Head of caudate nucleus (tissue), 42 donors: ENCODE measurements around the gene NSD1.

ENCODE experiments used
- DNase-seq, 42 donors: peaks; one replicate each; pipeline versions ENCODE4 v3.0.0 to v3.0.0-alpha.2; 2020 to 2021; ENCODE audit warnings: mixed read lengths in 7 of 42
- intact Hi-C: fragments of 100-400 bp; cut with DNase I; formaldehyde crosslinking; loops from one replicate; pipeline ENCODE4 v1.15.0; 2022

Gene NSD1, protein sequence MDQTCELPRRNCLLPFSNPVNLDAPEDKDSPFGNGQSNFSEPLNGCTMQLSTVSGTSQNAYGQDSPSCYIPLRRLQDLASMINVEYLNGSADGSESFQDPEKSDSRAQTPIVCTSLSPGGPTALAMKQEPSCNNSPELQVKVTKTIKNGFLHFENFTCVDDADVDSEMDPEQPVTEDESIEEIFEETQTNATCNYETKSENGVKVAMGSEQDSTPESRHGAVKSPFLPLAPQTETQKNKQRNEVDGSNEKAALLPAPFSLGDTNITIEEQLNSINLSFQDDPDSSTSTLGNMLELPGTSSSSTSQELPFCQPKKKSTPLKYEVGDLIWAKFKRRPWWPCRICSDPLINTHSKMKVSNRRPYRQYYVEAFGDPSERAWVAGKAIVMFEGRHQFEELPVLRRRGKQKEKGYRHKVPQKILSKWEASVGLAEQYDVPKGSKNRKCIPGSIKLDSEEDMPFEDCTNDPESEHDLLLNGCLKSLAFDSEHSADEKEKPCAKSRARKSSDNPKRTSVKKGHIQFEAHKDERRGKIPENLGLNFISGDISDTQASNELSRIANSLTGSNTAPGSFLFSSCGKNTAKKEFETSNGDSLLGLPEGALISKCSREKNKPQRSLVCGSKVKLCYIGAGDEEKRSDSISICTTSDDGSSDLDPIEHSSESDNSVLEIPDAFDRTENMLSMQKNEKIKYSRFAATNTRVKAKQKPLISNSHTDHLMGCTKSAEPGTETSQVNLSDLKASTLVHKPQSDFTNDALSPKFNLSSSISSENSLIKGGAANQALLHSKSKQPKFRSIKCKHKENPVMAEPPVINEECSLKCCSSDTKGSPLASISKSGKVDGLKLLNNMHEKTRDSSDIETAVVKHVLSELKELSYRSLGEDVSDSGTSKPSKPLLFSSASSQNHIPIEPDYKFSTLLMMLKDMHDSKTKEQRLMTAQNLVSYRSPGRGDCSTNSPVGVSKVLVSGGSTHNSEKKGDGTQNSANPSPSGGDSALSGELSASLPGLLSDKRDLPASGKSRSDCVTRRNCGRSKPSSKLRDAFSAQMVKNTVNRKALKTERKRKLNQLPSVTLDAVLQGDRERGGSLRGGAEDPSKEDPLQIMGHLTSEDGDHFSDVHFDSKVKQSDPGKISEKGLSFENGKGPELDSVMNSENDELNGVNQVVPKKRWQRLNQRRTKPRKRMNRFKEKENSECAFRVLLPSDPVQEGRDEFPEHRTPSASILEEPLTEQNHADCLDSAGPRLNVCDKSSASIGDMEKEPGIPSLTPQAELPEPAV (N-terminal part only)

DNA sequence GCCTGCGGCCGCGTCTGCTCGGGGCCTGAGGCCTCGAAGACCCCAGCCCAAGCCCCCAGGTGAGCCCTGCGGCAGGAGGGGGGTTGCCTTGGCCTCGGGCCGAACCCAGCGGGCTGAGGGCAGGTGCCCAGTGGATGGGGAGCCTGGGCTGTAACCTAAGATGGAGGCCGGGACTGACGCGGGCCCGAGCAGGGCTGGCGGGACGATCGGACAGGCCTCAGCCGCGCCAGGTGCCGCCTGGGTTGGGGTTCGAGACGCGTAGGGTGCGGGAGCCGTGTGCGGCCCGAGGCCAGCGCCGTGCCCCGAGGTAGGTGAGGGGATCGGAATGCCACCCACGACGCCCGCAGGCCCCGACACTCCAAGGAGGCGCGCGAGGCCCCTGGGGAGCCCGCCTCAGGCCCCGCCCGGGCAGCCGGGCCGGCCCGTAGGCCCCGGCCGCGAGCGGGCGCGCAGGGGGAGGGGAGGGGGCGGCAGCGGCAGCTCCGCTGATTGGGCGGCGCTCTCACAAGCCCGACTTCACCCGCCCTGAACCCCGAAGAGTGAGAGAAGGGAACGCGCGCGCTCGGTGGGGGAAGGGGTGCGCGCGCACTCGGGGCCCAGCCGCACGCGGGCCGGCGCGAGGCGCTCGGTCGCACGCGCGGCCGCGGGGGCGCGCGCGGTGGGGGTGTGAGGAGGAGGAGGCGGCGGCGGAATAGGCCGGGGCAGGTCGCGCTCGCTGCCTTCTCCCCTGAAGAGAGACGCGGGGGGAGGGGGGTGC lies at the start of gene NSD1:
Gene NSD1, plus strand, starts transcription at position 678 of the 757 bp plus-strand sequence. CDS start 1,331 bp downstream, outside the sequence.
- peak; percentile 80 to 97 (median 93) for DNase-seq
- intact Hi-C loops: no loop called here

- intact Hi-C loops: no loop called here
- no peak for DNase-seq
These were observed 49.4 kb upstream of the NSD1 start for GRCh38 chr5:177084175-177084574.

DNA sequence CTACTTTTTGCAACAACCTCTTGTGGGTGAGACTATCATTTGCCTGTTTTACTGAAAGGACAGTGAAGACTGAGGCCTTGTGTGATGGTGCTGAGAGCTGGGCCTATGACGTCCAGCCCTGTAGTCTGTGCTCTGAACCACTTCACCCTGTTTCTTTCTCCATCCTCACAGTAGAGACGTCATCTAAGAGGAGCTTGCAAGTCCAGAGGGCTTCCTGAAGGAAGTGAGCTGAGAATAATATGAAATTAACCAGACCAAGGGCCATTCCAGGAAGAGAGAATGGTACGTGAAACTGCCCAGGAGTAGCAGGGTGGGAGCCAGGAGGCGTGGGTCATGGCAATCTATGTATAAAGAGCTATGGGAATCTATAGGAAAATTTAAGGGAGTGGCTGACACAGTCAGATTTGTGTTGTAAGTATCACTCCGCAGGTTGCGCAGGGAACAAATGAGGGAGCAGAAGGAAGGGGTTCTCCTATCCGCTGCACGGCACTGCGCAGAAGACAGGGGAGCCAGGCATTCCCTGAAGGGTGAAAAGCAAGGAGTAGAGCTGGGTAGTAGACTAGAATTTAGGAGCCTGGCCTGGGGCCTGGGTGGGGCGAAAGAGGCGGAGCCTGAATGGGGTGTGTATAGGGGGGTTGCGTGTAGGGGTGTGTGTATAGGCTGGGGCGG lies 47.5 kb upstream of the NSD1 start:
- intact Hi-C loops: no loop called here
- no peak for DNase-seq

- intact Hi-C loops: no loop called here
- DNase-seq: peak in 9 of 42 donors; percentile 1 to 44 (median 22)
These were observed 46.7 kb upstream of the NSD1 start, which contains the start of gene FGFR4 for GRCh38 chr5:177086654-177087397. Gene FGFR4, plus strand, starts transcription at chr5:177086915. Its CDS starts 2,688 bp downstream, at chr5:177089603.

DNA sequence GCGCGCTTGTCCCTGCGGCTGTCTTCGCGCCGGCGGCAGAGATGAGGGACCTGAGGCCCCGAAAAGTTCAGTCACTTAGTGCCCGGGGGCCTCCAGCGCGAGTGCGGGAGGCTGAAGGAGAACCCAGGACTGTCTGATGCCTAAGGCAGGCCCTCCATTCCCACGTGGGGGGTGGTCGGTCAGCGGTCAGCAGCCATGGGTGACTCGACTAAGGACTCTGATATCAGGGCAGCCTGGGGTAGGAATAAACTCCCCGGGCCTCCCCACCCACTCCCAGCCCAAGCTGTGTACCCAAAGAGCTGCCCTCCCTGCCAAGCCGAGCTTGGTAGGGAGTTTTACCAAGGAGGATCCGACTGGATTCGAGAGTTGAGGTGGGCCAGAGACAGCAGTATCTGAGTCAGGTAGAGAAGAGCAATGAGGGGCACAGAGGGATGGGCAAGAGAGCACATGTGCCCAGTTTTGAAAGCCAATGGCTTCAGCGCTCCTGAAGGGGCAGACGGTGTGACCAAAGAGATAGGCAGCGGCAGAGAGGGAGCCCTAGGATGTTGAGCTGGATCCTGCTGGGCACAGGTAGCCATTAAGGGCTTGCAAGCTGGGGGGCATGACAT lies 46.1 kb upstream of the NSD1 start:
- intact Hi-C loops: no loop called here
- DNase-seq: no peak

DNA sequence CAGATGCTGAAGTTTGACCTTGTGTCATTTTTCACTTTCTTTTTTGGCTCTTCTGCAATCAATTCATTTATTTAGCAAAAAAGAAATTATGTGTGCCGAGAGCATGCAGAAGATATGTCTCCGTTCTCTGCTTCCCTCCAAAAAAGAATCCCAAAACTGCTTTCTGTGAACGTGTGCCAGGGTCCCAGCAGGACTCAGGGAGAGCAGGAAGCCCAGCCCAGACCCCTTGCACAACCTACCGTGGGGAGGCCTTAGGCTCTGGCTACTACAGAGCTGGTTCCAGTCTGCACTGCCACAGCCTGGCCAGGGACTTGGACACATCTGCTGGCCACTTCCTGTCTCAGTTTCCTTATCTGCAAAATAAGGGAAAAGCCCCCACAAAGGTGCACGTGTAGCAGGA lies 44.4 kb upstream of the NSD1 start:
- intact Hi-C loops: no loop called here
- DNase-seq: no peak

DNA sequence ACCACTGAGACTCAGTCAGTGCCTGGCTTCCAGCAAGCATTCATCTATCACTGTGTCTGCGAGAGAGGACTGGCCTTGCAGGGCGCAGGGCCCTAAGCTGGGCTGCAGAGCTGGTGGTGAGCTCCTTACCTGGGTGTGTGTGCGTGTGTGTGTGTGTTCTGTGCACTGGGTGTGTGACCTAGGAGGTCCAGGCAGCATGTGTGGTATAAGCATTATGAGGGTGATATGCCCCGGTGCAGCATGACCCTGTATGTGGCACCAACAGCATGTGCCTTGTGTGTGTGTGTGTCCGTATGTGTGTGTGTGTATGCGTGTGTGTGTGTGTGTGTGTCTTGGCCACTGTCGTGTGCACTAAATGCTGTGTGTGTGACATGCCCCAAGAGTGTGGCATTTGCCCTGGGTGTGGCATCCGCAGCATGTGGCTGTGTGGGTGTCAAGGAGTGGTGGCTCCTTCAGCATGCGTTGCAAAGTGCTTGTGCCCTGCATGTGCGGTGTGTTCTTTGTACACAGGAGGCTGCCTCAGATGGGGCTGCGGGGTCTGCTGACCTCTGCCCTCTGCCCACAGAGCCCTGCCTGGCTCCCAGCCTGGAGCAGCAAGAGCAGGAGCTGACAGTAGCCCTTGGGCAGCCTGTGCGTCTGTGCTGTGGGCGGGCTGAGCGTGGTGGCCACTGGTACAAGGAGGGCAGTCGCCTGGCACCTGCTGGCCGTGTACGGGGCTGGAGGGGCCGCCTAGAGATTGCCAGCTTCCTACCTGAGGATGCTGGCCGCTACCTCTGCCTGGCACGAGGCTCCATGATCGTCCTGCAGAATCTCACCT lies 43.5 kb upstream of the NSD1 start:
- DNase-seq: no peak
- intact Hi-C loops: no loop called here

DNA sequence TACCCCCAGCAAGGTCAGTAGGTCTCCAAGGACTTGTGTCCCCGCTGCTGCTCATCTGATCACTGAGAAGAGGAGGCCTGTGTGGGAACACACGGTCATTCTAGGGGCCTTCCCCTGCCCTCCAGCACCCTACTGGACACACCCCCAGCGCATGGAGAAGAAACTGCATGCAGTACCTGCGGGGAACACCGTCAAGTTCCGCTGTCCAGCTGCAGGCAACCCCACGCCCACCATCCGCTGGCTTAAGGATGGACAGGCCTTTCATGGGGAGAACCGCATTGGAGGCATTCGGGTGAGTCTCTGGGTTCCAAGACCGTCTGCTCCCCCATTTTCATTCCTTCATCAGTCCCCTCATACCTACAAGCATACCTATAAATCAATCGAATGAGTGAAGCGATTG lies 42.8 kb upstream of the NSD1 start:
- DNase-seq: no peak
- intact Hi-C loops: no loop called here

- no peak for DNase-seq
These were observed 42.3 kb upstream of the NSD1 start for GRCh38 chr5:177091232-177091631.

GRCh38 chr5:177092178-177093081 lies 41.1 kb upstream of the NSD1 start:
- DNase-seq: no peak
- intact Hi-C loops: no loop called here

More at GRCh38 chr5:177091232-177091631, 42.3 kb upstream of the NSD1 start:
- intact Hi-C loops: no loop called here

DNA sequence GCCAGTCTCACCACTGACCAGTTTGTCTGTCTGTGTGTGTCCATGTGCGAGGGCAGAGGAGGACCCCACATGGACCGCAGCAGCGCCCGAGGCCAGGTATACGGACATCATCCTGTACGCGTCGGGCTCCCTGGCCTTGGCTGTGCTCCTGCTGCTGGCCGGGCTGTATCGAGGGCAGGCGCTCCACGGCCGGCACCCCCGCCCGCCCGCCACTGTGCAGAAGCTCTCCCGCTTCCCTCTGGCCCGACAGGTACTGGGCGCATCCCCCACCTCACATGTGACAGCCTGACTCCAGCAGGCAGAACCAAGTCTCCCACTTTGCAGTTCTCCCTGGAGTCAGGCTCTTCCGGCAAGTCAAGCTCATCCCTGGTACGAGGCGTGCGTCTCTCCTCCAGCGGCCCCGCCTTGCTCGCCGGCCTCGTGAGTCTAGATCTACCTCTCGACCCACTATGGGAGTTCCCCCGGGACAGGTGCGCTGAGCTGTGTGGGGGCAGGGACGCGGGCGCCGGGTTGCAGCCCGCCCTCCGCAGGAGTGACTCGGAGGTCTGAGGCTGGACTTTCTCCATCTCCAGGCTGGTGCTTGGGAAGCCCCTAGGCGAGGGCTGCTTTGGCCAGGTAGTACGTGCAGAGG lies 40.4 kb upstream of the NSD1 start:
- DNase-seq: no peak
- intact Hi-C loops: no loop called here

DNA sequence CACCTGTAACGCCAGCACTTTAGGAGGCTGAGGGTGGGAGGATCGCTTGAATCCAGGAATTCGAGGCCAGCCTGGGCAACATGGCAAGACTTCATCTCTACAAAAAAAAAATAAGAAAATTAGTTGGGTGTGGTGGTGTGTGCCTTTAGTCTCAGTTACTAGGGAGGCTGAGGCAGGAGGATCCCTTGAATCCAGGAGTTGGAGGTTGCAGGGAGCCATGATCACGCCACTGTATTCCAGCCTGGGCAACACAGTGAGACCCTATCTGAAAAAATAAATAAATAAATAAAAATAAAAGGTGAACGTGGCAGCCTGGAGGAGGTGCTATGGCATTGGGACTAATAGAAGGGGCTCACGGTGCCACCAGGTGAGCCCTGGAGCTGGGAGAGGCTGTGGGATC lies 39.8 kb upstream of the NSD1 start:
- intact Hi-C loops: no loop called here

DNA sequence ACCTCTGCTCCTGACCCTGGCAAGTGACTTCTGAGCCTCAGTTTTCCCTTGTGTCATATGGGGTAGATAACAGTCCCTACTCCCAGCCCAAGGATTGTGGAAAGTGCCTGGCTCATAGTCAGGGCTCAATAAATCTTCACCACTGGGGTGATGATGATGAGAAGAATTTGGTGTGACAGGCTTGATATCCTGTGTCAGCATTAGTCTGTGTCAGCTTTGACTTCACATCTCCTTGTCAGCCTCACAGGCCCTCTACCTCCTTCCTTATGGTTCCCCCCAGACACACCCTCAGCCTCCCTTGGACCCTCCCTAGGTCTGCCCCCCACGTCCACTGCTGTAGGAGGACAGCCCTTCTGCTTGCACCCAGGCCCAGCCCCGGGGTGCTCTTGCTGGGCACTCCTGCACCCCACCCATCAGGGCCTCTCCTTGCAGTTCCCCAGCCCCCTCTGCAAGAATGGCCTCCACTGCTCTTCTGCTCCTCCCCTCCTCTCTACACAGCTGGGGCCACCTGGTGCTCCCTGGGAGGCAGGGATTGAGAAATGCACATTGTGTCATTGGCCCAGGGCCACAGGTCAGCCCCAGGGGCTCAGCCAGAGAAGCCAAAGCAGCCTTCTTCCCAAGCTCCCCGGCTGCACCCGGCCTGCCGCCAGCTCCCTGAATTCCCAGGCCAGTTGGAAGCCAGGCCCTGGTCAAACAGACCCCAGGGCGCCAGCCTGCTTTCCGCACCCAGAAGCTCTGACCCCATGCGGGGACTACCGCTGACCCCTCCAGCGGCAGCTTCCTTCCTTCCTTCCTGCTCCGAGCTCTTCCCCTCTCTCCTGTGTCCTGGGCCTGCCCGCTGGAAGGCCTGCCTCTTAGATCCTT lies 39.1 kb upstream of the NSD1 start:
- no peak for DNase-seq

More for the DNA sequence above, 39.8 kb upstream of the NSD1 start:
- no peak for DNase-seq

More for the DNA sequence above, 39.1 kb upstream of the NSD1 start:
- intact Hi-C loops: no loop called here
